ENCODE measurements around the gene ACAD8.
"Not testable (repeated sequence)": the region's sequence is repeated elsewhere in the genome, so short reads cannot be mapped to it uniquely, and the experiment has no call there.

ACAD8 gene

DNA sequence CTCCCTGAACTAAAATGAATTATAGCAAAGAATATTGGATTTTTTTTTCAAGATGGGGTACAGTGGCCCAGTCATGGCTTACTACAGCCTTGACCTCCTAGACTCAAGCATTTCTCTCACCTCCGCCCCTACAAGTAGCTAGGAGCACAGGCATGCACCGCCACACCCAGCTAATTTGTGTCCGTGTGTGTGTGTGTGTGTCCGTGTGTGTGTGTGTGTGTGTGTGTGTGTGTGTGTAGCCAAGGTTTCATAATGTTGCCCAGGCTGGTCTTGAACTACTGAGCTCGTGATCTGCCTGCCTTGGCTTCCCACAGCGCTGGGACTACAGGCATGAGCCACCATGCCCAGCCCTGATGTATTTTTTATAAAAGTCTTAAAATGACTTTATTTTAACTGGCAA, 12.8 kb upstream of the ACAD8 start:
- no peak for DNase-seq (ENCODE audit: low spot score)

DNA sequence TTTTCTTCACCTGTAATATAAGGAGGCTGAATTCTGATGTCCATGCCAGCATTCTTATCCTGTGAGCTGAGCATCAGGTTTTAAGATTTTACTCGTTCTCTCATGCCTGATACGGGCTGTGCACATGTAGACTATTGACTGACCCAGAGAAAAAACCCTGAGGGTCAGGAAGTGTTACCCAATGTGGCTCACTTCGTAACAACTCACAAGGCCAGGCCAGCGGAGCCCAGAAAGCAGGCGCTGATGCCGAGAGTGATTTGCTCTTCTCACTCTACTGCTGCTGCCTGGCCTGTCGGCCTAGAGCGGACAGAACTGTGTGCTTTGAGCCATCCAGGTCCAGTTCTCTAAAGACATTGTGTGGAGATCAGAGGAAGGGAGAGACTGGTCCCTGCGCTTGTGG, 11.0 kb upstream of the ACAD8 start:
- no peak for DNase-seq (ENCODE audit: low spot score)

DNA sequence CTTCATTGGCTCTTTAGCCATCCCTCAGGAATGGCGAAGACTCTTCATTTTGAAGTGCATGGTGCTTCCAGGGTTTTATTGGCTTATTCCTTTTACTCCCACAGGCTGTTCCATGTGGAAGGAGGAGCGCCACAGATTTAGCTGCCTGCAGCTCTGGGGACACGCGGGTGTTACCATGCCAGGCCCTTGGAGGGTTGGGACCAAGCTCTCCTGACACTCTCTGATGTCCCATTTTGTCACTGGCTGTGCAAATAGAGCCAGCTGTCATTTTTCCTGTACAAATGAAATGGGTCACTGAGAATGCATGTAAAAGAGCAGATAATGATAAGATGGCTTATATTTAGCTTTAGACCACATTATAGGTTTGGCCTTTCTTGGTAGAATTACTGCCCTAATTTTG, 9.5 kb upstream of the ACAD8 start:
- DNase-seq (ENCODE audit: low spot score), result no peak

DNA sequence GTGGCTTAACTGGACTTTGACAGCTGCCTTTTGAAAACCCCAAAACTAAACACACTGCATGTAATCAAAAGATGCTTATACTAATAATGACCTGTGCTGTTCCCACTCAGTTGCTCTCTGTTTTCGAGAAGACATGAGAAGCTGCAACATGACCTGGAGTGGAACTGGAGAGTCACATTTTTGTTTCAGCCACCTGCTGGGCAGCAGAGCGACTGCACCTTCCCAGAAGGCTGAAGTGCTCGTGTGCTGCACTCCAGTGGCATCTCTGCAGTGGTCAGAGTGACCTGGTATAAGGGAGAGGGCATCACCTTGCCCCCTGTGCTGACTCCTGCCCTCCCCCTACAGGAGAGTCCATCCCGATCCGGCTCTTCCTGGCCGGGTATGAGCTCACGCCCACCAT, 8.8 kb upstream of the ACAD8 start:
- DNase-seq (ENCODE audit: low spot score), result no peak

DNA sequence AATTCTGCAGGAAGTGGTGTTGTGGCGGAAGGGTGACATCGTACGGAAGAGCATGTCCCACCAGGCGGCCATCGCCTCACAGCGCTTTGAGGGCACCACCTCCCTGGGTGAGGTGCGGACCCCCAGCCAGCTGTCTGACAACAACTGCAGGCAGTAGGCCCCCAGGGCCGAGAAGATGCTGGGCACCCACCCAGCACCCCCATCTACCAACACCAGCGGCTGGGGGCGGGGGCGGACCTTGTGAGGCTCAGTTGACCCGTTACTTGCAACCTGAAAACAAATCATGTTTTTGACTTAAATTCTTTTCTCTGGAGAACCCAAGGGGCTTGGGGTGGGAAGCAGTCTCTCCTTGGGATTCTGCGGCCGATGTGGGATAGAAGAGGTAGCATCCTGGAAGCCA, 7.9 kb upstream of the ACAD8 start:
- no peak for DNase-seq (ENCODE audit: low spot score)

DNA sequence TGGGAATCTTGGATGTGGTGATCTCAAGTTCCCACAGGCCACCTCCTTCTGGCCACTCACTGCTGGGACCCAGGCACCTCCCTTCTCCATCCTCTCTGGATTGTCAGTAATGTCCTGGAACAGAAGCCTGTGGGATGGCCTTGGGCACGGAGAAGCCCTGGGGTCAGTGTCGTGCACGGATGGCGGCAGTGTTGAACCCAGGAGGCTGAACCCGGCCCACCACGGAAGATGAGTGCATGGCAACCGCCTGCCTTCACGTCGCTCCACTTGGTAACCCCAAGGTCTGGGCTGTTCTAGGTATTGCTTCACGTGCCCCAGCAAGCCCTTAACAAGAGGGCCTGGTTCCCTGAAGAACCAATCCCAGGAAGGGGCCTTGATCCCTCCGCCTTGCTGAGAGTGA, 7.3 kb upstream of the ACAD8 start:
- no peak for DNase-seq (ENCODE audit: low spot score)

DNA sequence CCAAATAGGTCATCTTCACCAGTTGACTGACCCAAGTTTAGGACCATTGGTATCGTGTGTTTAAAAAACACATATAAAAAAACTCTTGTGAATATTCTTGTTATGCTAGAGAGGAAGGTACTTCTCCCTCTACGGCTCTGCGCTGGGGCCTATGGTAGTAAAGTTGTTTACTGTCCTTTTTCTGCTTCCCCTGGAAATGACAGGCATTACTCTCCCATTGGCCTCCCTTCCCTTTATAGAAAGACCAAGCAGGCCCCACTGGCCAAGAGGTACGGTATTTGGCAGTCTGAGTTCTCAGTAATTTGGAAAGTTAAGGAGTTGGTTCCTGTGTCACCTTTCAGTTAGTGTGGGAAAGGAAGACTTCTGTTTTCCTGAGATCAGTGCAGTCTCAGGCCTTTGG, 6.7 kb upstream of the ACAD8 start:
- no peak for DNase-seq (ENCODE audit: low spot score)

DNA sequence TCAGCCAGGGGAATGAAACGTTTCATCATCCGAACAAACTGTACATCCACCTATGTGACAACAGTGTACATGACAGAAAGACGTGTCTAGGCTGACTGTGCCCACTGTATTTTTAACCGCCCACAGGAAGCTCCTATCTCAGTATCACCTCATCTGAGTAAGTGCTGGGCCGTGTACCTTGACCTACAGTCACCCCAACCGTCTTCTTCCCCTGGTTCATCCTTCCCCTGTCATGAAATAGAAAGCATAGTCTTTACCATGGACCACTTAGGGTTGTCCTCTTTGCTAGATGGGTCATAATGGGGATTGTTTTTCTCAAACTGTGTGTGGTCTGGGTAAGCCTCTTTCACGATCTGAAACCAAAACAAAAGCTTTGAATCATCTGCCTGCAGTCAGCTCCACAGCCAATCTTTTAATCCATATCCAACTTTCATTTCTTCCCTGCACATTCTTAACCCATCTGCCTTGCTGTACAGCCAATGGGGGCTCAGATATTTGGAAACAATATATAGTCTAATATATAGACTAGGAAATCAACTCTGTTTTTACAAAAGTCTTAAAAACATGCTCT, 4.4 kb upstream of the ACAD8 start:
- DNase-seq (ENCODE audit: low spot score), result no peak

DNA sequence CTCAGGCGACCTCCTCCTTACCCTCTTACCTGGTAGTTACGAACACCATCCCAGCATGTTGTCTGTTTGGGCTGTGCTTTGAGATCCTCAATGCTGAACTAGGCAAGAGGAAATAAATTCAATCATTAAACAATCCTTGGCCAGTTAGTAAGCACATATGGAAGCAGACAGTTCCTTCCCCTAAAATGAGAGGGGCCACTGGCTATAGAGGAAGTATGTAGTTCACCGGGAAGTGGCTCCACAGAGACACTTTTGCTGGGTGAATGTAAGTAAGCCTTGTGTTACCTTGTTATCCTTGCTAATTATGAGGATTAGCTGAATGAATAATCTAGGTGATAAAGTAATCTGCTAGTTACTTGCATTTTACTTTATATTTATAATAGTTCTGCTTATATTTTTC, 3.1 kb upstream of the ACAD8 start:
- no peak for DNase-seq (ENCODE audit: low spot score)

DNA sequence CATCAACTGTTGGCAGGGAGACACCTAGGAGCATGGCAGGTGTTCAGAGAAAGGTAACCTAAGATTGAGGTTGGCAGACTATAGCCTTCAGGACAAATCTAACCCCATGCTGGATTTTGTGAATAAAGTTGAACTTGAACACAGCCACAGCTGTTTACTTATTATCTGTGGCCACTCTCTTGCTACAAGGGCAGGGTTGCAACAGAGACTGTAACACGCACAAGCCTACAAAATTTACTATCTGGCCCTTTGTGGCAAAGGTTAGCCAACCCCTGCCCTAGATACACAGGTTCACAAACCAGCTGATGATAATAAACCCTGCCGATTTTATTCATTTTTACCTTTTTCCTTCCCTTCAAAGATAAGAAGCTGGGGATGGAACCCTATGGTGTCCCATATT, 2.7 kb upstream of the ACAD8 start:
- no peak for DNase-seq (ENCODE audit: low spot score)

DNA sequence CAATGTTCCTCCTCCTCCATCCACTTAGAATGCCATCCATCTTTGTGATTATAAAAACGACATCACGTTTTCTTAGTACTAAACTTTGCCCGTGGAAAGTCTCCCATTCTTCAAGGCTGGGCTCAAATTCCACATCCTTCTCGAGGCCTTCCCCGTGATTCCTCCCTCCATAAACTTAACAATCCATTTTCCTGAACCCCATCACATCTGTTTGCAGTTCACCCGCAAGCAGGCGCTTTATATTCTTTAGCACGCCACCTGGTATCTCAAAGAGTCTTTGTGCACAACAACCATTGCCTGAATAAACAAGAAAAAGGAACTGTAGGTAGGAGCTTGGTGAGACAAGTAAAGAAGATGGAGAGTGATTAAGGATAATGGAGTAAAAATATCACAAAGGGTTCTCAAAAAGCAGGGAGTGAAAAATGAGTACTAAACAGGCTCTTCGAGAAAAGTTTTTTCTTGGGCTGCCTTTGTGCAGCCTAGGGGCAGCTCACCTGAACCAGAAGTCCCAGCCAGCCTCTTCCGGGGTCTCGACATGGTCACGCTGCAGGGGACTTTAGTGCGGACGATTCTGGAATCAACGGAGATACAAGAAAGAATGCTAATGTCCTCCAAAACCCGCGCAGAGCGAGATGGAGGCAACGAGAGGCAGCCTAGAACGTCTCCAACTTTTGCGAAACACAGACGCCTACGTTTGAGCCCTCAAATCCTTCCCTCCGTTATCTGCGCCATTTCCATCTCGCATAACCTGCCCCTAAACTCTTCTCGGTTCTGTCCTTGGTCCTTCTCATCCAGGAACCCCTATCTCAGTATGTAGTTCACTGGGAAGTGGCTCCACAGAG, 801 bp upstream of the ACAD8 start:
- DNase-seq (ENCODE audit: low spot score), result no peak

DNA sequence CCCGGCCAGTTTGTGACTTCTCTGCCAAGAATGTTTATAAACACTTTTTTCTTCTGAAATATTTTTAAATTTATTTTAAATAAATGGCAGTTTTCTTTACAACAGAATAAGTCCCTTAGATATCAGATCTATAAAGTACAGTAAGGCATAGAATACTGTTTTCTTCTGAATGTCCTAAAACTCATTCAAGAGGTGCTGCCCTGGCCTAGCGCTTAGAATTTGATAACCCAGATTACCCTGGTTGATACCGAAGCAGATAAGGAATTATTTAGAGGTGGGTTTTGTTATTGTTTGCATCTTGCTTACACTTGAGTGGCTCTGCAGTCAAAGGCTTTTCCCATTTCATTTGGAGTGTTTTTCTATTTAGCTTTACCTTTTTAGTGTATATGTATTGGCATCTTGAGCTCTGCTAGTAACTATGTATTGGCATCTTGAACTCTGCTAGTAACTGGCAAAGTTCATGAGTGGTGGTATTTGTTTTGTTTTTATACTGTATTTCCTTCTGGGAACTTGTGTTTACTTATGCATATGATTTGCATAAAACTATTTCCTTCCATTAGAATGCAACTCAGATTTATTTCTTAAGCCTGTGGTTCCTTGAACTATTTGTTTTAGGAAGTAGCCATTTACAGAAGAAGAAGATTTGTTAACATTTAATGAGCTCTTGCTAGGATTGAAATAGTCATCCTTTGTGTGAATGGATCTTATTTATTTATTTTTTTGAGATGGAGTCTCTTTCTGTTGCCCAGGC, 1.2 kb downstream of the ACAD8 start:
- DNase-seq (ENCODE audit: low spot score), result no peak

DNA sequence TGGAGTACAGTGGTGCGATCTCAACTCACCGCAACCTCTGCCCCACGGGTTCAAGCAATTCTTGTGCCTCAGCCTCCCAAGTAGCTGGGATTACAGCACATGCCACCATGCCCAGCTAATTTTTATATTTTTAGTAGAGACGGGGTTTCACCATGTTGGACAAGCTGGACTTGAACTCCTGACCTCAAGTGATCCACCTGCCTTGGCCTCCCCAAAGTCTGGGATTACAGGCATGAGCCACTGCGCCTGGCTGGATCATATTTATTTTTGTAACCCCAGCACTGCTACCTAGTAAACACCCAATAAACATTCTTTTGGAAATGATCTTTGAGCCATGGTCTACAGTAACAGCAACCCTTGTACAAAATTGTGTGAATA, 1.8 kb downstream of the ACAD8 start:
- DNase-seq (ENCODE audit: low spot score), result not testable (repeated sequence)

DNA sequence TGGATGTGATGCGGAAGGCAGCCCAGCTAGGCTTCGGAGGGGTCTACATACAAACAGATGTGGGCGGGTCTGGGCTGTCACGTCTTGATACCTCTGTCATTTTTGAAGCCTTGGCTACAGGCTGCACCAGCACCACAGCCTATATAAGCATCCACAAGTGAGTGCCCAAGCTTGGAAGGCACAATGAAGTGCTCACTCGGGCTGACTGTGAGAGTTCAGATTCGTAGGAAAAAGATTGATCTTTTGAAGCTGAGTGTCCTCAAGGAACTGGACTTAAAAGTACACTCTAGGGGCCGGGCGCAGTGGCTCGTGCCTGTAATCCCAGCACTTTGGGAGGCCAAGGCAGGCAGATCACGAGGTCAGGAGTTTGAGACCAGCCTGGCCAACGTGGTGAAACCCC, 3.7 kb downstream of the ACAD8 start:
- no peak for DNase-seq (ENCODE audit: low spot score)

DNA sequence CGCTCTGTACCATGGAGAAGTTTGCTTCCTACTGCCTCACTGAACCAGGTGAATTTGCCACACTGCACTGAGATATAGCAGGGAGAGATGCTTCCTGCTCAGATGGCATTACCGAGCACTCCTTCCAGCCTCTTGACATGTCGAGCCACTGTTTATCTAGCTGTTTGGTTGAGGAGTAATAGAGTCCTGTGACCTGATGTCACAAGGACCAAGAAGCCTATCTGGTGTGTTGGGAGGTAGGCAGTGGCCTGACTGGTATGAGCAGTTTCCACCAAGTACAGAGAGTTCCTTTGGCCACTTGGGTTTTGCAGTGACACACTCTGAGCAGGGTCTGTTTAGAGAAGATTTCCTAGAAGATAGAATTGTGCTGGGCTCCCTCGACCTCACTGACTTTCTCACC, 5.2 kb downstream of the ACAD8 start:
- DNase-seq (ENCODE audit: low spot score), result no peak

DNA sequence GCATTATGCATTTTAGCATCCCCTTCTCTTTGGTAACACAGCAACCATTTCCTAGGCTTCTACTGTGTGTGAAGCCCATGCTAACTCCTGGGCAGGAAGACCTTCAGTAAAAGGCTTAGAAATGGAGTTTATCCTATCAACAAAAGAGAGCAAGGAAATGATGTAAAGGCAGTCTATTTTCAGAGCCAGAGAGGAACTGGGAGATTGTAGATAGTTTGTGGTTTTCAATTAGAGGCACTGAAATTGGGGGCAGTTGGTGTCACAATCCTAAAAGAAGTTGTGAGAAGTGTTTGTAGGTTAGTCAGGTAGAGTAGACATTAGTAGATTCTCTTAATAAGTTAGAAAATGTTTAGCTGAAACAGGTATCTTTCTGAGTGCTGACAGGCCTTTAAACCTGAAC, 7.1 kb downstream of the ACAD8 start:
- no peak for DNase-seq (ENCODE audit: low spot score)

DNA sequence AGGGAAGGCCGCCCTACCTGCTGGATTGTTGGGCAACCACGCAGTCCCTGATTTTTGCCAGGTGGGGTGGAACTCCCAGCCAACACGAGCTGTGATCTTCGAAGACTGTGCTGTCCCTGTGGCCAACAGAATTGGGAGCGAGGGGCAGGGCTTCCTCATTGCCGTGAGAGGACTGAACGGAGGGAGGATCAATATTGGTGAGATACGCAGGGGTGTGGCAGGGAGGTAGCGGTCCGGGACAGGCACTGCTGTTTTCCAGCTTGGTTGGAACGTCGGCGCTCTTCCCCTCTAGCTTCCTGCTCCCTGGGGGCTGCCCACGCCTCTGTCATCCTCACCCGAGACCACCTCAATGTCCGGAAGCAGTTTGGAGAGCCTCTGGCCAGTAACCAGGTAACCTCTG, 7.6 kb downstream of the ACAD8 start:
- no peak for DNase-seq (ENCODE audit: low spot score)

DNA sequence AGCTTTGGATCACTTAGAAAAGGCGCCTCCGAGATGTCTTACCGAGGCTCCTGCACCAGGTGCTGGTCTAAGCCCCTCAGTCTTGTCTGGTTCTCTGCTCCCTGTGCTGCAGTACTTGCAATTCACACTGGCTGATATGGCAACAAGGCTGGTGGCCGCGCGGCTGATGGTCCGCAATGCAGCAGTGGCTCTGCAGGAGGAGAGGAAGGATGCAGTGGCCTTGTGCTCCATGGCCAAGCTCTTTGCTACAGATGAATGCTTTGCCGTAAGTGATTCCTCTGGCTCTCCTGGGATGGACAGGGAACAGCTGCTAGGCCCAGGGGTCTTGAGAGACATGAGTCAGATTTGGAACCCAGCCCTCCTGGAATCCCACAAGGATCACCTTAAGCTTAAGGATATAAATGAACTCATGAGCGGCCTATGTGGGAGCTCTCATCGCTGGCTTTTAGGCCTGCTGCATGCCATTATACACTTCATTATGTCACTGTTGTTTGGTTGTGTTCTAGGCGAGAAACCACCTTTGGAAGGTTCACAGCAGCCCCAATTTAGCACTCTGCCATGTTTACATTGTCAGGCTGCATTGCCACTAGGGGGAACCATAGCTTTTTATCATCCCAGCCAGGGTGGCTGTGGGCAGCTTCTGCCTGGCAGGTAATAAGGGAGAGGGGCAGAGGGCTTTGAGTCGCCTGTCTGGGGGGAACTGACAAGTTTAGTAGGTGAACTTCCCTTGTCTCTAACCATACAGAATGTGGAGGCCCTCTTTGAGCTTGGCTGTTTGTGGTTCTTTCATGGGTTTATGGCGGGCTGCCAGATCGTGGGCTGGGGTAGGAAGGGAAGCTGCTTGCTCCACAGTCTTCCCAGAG, 8.5 kb downstream of the ACAD8 start:
- no peak for DNase-seq (ENCODE audit: low spot score)

DNA sequence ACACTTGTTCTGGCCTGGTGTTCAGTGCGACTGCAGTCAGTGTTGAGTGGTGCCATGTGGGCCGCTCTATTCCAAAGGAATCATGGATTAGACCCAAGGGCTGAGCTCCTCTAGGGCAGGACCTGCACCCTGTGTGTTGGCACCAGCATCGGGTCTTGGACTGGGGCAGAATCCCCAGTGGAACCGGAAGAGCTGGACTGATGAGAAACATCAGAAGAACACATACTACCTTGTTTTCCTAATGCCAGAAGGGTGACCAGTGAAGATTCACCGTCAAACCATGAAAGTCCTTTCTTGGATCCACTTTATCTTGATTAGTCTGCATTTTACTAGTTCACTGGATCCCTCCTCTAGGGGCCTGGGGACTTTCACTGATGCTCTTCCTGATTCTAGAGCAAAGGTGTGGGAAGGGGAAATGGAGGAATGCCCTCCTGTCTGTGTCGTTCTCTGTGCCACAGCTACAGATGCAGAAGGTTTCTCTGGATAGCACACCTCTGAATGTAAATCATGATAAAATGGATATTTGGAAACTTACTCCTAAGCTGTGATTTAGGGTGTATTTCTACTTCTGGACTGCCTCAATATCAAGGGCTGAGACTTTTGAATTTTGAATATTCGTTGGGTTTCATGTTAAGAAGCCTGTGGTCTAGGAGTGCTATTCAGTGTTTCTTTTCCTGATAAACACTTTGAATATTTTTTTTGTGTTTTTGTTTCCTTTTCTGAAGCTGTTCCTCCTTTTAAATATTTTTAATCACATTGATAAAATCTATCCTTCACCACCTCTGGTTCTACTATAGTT, 11.8 kb downstream of the ACAD8 start:
- DNase-seq (ENCODE audit: low spot score), result no peak

DNA sequence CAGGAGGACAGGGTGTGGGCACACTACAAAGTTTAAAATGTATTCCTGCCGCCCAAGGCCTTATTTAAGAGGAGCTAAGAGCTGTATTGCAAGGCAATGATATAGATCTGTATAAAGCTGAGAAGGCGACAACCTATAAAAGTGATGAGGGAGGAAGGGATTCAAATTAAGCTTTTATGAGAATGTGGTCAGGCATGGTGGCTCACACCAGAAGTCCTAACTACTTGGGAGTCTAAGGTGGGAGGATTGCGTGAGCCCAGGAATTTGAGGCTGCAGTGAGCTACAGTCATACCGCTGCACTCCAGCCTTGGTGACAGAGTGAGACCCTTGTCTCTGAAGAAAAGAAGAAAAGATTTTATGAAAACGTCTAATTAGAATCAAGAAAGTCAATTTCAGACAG, 13.1 kb downstream of the ACAD8 start:
- DNase-seq (ENCODE audit: low spot score), result no peak

DNA sequence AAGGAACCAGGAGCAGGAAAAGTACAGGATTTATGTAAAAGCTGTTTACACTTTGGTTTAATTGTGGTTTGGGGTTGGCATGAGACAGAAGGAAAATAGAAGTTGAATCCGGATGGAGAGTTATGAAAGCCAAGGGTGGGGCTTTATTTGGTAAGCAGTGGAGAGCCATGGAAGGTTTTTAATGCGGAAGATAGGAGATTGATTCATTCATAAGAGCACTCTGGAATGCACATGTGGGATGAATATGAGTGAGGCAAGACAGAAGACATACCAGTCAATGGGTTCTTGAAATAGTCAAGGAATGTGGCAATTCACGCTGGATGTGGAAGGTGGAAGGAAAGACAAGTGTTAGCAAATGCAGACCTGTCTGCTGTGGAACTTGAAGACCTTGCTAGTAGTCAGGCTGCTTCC, 13.5 kb downstream of the ACAD8 start:
- DNase-seq (ENCODE audit: low spot score), result no peak

DNA sequence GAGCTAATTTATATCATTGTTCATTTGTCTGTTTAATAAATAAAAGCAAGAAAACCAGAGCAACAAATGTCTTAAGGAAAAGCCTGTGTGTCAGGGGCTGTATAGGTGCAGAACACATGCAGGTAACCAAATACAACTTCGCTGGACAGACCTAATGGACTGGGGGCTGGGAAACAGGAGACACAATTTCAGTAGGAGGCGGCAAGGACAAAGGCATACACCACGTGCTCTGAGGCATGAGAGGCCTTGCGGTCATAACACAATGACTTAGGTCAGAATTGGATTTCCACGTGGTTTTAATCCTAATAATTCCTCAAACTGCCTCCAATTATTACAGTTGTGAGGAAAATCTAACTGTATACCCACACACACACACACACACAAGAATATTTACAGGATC, 14.1 kb downstream of the ACAD8 start:
- DNase-seq (ENCODE audit: low spot score), result no peak
